ENCODE measurements around the gene SNPH. TPM values are rescaled to one million over a fixed set of nuclear protein-coding genes. Genes with fewer than 3 reads are reported as not detected.
"Not testable (repeated sequence)": the region's sequence is repeated elsewhere in the genome, so short reads cannot be mapped to it uniquely, and the experiment has no call there.

SNPH gene
- polyA plus RNA-seq, 2 of the 4 experiments (the other 2 are of a cell fraction) = 1.1 to 5.2 TPM

- ChIA-PET CTCF (interaction anchor here (0.5 to 1.0 kb wide), 3 partner anchors 36 to 290 kb away, joined by 3 to 4 read pairs (median 4); no protein-coding TSS in a partner anchor), POLR2A (no interaction called here)
- Histone ChIP-seq H3K27ac (no peak overlapping the region), H3K9me3 (no peaks in the 10 kb centered on the region), H3K4me2 (no peak overlapping the region), H3K4me1 (peaks cover 1% of the 10 kb centered on the region; the same call in 1 of the 3 replicates), H3K4me3 (no peak overlapping the region)
- TF ChIP-seq CHD4 (IDR thresholded peaks at IDR 0.05; ENCODE audit: borderline replicate concordance) (no peak), PHF8 (IDR thresholded peaks at IDR 0.05; ENCODE audit: borderline replicate concordance, low read depth) (no peak), EP300 (IDR thresholded peaks at IDR 0.05) (no peak), TFCP2L1 (CRISPR knock-in tag; IDR thresholded peaks at IDR 0.05) (no peak), CTCF (IDR thresholded peaks at IDR 0.05) (no peak), NFE2L2 (conservative IDR thresholded peaks at IDR 0.05; ENCODE audit: low read length) (no peak), SMC3 (IDR thresholded peaks at IDR 0.05) (no peak), USF2 (IDR thresholded peaks at IDR 0.05) (no peak), ZNF302 (CRISPR knock-in tag; IDR thresholded peaks at IDR 0.05) (no peak), HOXB5 (CRISPR knock-in tag; IDR thresholded peaks at IDR 0.05) (no peak), GATA3 (IDR thresholded peaks at IDR 0.05; ENCODE audit: borderline replicate concordance) (no peak), POLR2A (IDR thresholded peaks at IDR 0.05; ENCODE audit: low read length) (no peak)
- no peak for ATAC-seq
- no peak for FAIRE-seq
- no peak for DNase-seq (ENCODE audit: low read depth in 1 of 2, low spot score in 1 of 2)
These were observed 18.4 kb upstream of the SNPH start for GRCh38 chr20:1247689-1248088.

- H3K27ac ChIP-seq; DNase-seq (ENCODE audit: low read depth in 1 of 2, low spot score in 1 of 2); H3K4me3 ChIP-seq; H3K9me3 ChIP-seq; ATAC-seq; FAIRE-seq; POLR2A ChIA-PET; H3K4me1 ChIP-seq; H3K4me2 ChIP-seq: not testable (repeated sequence)
- CTCF ChIA-PET = interaction anchor here (1.6 to 2.8 kb wide), 2 partner anchors 23 to 65 kb away, joined by 3 to 12 read pairs; partner anchors contain the start of gene RAD21L1
- 35% methylated on average over 2 of the region's 2 CpGs for WGBS (ENCODE audit: missing lambda C conversion rate)
These were observed 15.8 kb upstream of the SNPH start for GRCh38 chr20:1250282-1250681.

GRCh38 chr20:1252416-1252815 is 13.7 kb upstream of the SNPH start:
- ChIA-PET POLR2A (no interaction called here), CTCF (interaction anchor here (0.6 kb wide), 1 partner anchor 22 kb away, joined by 3 read pairs; no protein-coding TSS in a partner anchor)
- no peaks in the 10 kb centered on the region for H3K4me1 ChIP-seq
- H3K9me3 ChIP-seq = peaks cover 11% of the 10 kb centered on the region
- no peak overlapping the region for H3K4me2 ChIP-seq
- no peak overlapping the region for H3K27ac ChIP-seq
- 77% methylated on average over 3 of the region's 3 CpGs for WGBS (ENCODE audit: missing lambda C conversion rate)
- H3K4me3 ChIP-seq = no peak overlapping the region
- FAIRE-seq (no peak), ATAC-seq (no peak; a peak in 1 of 6 replicates), DNase-seq (ENCODE audit: low read depth in 1 of 2, low spot score in 1 of 2) (no peak)
- TF ChIP-seq NPAS2 (CRISPR knock-in tag; IDR thresholded peaks at IDR 0.05; ENCODE audit: borderline replicate concordance) (no peak), MYC (IDR thresholded peaks at IDR 0.05; ENCODE audit: borderline replicate concordance, low read length) (no peak), FOSL2 (IDR thresholded peaks at IDR 0.05) (no peak), FOSL2 (CRISPR knock-in tag; IDR thresholded peaks at IDR 0.05) (no peak), NR3C1 (IDR thresholded peaks at IDR 0.05) (no peak), HOXB13 (CRISPR knock-in tag; IDR thresholded peaks at IDR 0.05; ENCODE audit: low read depth) (no peak), ZFP36 (IDR thresholded peaks at IDR 0.05; ENCODE audit: borderline replicate concordance, partially characterized antibody) (no peak), POLR2AphosphoS2 (conservative IDR thresholded peaks at IDR 0.05; ENCODE audit: low read length) (no peak), RCOR1 (IDR thresholded peaks at IDR 0.05; ENCODE audit: low read depth, low read length) (no peak), ATOH8 (CRISPR knock-in tag; IDR thresholded peaks at IDR 0.05; ENCODE audit: low read depth) (no peak), HMGXB4 (CRISPR knock-in tag; IDR thresholded peaks at IDR 0.05; ENCODE audit: borderline replicate concordance) (no peak), ZSCAN20 (CRISPR knock-in tag; IDR thresholded peaks at IDR 0.05) (no peak)
